Body of pancreas (tissue), 4 donors: ENCODE data around the gene NPC2.

Source experiments
- CTCF ChIP-seq, 7 experiments: fragments of 450-650 bp in 4 of 7; fragments of 200-600 bp in 3 of 7; sonication (generic) in 3 of 7; IDR thresholded peaks; one replicate each; pipeline ENCODE4 v1.5.1; 2016 to 2019; ENCODE audit warnings: antibody characterized with exemption in 7 of 7
- POLR2A ChIP-seq, 3 donors: fragments of 450-650 bp; IDR thresholded peaks; one replicate each; pipeline ENCODE4 v1.6.1; 2016; ENCODE audit warnings: antibody characterized with exemption in 3 of 3, mild to moderate bottlenecking in 2 of 3

- no peak for TF ChIP-seq CTCF (IDR thresholded peaks at IDR 0.05)
- TF ChIP-seq POLR2A (IDR thresholded peaks at IDR 0.05), result no peak
These were observed 32.3 kb upstream of the NPC2 start for GRCh38 chr14:74525361-74525851.
